Measurements from ENCODE around the gene DYNLT2B. TPM values are rescaled to one million over a fixed set of nuclear protein-coding genes. Genes with fewer than 3 reads are reported as not detected.

The DYNLT2B gene
- polyA plus RNA-seq, 1 donor from 2014 or later: 276 TPM

DNA sequence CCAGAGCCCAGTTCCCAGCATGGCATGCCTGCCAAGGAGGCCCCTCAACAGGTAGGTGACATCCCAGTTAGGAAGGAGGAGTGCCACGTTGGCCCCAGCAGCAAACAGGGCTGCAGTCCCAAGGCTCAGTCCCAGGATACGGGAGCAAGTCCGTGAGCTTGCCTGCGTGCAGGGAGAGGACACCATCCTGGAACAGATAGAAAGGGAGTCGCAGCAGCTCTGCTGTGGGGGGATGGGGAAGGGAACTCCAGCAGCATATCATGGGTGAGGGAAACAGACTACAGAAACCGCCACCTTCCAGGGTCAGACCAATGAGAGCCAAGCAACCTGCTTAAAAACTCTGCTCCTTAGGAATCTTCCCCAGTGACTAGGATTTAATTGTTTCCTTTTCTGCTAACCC is 9.4 kb upstream of the DYNLT2B start:
- Histone ChIP-seq H3K4me3 (ENCODE audit: low read length) (no peak overlapping the region), H2AFZ (ENCODE audit: low read depth, low read length) (no peak overlapping the region), H3K27me3 (ENCODE audit: insufficient read depth, low read depth, low read length) (no peaks in the 10 kb centered on the region), H3K79me2 (replicated peaks; ENCODE audit: insufficient read depth, low read length) (no peaks in the 10 kb centered on the region), H3K27ac (ENCODE audit: low read length) (no peak overlapping the region), H4K20me1 (ENCODE audit: insufficient read depth) (no peaks in the 10 kb centered on the region), H3K36me3 (ENCODE audit: insufficient read depth, low read length) (no peaks in the 10 kb centered on the region), H3K9ac (ENCODE audit: low read length) (no peak overlapping the region), H3K4me2 (ENCODE audit: low read length) (no peak overlapping the region), H3K9me3 (ENCODE audit: low read length) (no peaks in the 10 kb centered on the region), H3F3A (ENCODE audit: insufficient read depth, low read length, poor library complexity, severe bottlenecking) (no peaks in the 10 kb centered on the region), H3K9me2 (ENCODE audit: insufficient read depth, low read length) (no peaks in the 10 kb centered on the region)
- TF ChIP-seq POLR2AphosphoS5 (IDR thresholded peaks at IDR 0.05) (no peak), TAF1 (IDR thresholded peaks at IDR 0.05; ENCODE audit: low read depth) (no peak), EZH2 (IDR thresholded peaks at IDR 0.05; ENCODE audit: borderline replicate concordance, insufficient read depth, low read length, poor library complexity, severe bottlenecking) (no peak), RAD21 (conservative IDR thresholded peaks at IDR 0.05) (no peak), REST (IDR thresholded peaks at IDR 0.05; ENCODE audit: borderline replicate concordance) (no peak), EP300 (conservative IDR thresholded peaks at IDR 0.05; ENCODE audit: poor library complexity, severe bottlenecking) (no peak), MXI1 (conservative IDR thresholded peaks at IDR 0.05; ENCODE audit: poor library complexity, severe bottlenecking) (no peak), SMC3 (conservative IDR thresholded peaks at IDR 0.05; ENCODE audit: poor library complexity) (no peak)
- TF ChIP-seq, protein P1, sequence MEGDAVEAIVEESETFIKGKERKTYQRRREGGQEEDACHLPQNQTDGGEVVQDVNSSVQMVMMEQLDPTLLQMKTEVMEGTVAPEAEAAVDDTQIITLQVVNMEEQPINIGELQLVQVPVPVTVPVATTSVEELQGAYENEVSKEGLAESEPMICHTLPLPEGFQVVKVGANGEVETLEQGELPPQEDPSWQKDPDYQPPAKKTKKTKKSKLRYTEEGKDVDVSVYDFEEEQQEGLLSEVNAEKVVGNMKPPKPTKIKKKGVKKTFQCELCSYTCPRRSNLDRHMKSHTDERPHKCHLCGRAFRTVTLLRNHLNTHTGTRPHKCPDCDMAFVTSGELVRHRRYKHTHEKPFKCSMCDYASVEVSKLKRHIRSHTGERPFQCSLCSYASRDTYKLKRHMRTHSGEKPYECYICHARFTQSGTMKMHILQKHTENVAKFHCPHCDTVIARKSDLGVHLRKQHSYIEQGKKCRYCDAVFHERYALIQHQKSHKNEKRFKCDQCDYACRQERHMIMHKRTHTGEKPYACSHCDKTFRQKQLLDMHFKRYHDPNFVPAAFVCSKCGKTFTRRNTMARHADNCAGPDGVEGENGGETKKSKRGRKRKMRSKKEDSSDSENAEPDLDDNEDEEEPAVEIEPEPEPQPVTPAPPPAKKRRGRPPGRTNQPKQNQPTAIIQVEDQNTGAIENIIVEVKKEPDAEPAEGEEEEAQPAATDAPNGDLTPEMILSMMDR (IDR thresholded peaks at IDR 0.05; ENCODE audit: poor library complexity, severe bottlenecking): no peak

DNA sequence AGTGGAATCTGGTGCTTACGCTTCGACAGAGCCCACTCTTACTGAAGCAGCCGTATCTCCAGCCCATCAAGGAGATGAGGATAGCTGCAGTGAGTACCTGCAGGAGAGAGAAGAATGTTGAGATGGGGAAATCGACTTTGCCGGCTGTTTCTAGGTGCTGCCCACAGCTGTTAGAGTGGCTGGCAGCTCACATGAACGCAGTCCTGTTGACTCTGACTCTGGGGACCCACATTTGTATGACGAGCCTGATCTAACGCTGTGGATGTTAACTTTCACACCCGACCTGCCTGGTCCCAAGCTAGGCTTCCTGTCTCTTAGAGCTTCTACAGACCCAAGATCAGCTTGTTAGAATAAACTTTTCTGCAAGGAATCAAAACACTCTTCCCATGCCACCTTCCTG is 8.9 kb upstream of the DYNLT2B start:
- H4K20me1 ChIP-seq (ENCODE audit: insufficient read depth): no peaks in the 10 kb centered on the region
- H3K4me3 ChIP-seq (ENCODE audit: low read length): no peak overlapping the region
- H3K9me3 ChIP-seq (ENCODE audit: low read length): no peaks in the 10 kb centered on the region
- H3K27me3 ChIP-seq (ENCODE audit: insufficient read depth, low read depth, low read length): no peaks in the 10 kb centered on the region
- H3K9ac ChIP-seq (ENCODE audit: low read length): no peak overlapping the region
- H3K27ac ChIP-seq (ENCODE audit: low read length): no peak overlapping the region
- H3K79me2 ChIP-seq (replicated peaks; ENCODE audit: insufficient read depth, low read length): no peaks in the 10 kb centered on the region
- no peaks in the 10 kb centered on the region for H3K36me3 ChIP-seq (ENCODE audit: insufficient read depth, low read length)
- TF ChIP-seq SMC3 (conservative IDR thresholded peaks at IDR 0.05; ENCODE audit: poor library complexity) (no peak), EZH2 (IDR thresholded peaks at IDR 0.05; ENCODE audit: borderline replicate concordance, insufficient read depth, low read length, poor library complexity, severe bottlenecking) (no peak), EP300 (conservative IDR thresholded peaks at IDR 0.05; ENCODE audit: poor library complexity, severe bottlenecking) (no peak), RAD21 (conservative IDR thresholded peaks at IDR 0.05) (no peak), POLR2AphosphoS5 (IDR thresholded peaks at IDR 0.05) (no peak), REST (IDR thresholded peaks at IDR 0.05; ENCODE audit: borderline replicate concordance) (no peak), TAF1 (IDR thresholded peaks at IDR 0.05; ENCODE audit: low read depth) (no peak)
- TF ChIP-seq, protein P1 (IDR thresholded peaks at IDR 0.05; ENCODE audit: poor library complexity, severe bottlenecking): no peak
- no peak overlapping the region for H2AFZ ChIP-seq (ENCODE audit: low read depth, low read length)
- no peaks in the 10 kb centered on the region for H3K9me2 ChIP-seq (ENCODE audit: insufficient read depth, low read length)
- H3K4me2 ChIP-seq (ENCODE audit: low read length): no peak overlapping the region
- no peaks in the 10 kb centered on the region for H3F3A ChIP-seq (ENCODE audit: insufficient read depth, low read length, poor library complexity, severe bottlenecking)
